NB4 (cell line): ENCODE results near the gene SLC35G1.

Experiments used
- DNase-seq: peaks from one replicate; pipeline ENCODE4 v3.0.0; 2010; ENCODE audit warnings: low read depth
- H3K4me3 ChIP-seq: one replicate; pipeline ENCODE4 v1.5.1; 2011; ENCODE audit warnings: mild to moderate bottlenecking, low read depth, low read length, moderate library complexity
- MAX ChIP-seq: IDR thresholded peaks from 2 replicates; pipeline ENCODE4 v1.6.1; 2011; ENCODE audit warnings: low read depth, low read length
- MYC ChIP-seq: IDR thresholded peaks from 2 replicates; pipeline ENCODE4 v1.6.1; 2011; ENCODE audit warnings: low read depth, low read length
- POLR2A ChIP-seq: IDR thresholded peaks from 2 replicates; pipeline ENCODE4 v1.6.1; 2011; ENCODE audit warnings: mild to moderate bottlenecking; ENCODE audit not compliant: insufficient read length; ENCODE audit errors: extremely low read depth
- TF ChIP-seq, protein P1 (sequence below): IDR thresholded peaks from one replicate; pipeline ENCODE4 v1.5.1; 2012; ENCODE audit warnings: low read depth, low read length

The SLC35G1 gene

GRCh38 chr10:93913706-93914105 lies 19.9 kb downstream of the SLC35G1 start:
- no peak for TF ChIP-seq POLR2A
- TF ChIP-seq MYC = no peak
- TF ChIP-seq, protein P1, sequence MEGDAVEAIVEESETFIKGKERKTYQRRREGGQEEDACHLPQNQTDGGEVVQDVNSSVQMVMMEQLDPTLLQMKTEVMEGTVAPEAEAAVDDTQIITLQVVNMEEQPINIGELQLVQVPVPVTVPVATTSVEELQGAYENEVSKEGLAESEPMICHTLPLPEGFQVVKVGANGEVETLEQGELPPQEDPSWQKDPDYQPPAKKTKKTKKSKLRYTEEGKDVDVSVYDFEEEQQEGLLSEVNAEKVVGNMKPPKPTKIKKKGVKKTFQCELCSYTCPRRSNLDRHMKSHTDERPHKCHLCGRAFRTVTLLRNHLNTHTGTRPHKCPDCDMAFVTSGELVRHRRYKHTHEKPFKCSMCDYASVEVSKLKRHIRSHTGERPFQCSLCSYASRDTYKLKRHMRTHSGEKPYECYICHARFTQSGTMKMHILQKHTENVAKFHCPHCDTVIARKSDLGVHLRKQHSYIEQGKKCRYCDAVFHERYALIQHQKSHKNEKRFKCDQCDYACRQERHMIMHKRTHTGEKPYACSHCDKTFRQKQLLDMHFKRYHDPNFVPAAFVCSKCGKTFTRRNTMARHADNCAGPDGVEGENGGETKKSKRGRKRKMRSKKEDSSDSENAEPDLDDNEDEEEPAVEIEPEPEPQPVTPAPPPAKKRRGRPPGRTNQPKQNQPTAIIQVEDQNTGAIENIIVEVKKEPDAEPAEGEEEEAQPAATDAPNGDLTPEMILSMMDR = no peak
- no peak for TF ChIP-seq MAX
- no peak overlapping the region for H3K4me3 ChIP-seq
- no peak for DNase-seq

- no peak overlapping the region for H3K4me3 ChIP-seq
- DNase-seq = no peak
Observed at GRCh38 chr10:93915598-93915997, 21.8 kb downstream of the SLC35G1 start.

DNA sequence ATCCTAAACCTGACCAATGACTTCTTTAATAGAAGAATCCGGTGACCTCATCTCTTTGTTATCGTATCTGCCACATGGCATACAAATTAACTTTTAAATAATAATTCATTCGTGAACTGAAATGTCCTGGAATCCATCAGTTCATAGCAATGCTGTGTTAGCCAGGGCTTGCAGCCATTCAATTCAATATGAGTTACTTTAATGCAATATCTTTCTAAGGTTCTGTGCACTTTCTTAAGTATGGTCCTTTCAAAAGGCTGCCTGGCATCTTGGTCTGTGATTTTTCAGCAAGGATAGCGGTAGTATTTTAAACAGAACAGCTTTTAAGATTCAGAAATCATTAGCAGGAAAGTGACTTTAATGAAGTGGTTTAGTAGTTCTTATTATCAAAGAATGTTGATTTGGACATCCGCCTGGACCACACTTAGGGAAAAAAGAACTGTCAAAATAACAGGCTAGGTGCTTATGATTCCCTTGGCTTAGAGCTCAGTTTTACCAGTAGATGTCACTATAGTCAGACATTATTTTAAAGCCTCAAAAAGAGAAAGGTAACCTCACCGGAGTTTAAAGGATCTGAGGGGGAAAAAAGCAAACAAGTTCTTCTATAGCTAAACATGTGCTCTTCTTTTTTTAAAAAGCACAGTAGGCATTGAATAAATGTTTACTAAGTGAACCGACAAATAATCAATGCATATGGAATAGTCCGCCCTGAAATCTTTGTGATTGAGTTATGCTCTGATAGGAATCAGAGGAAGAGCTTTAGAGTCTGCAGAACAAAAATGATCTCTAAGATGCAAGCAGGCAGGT lies 22.7 kb downstream of the SLC35G1 start:
- no peak overlapping the region for H3K4me3 ChIP-seq
- DNase-seq = peak; percentile 24
- TF ChIP-seq, protein P1 = peak; percentile 57
- TF ChIP-seq MAX = no peak

More at GRCh38 chr10:93915598-93915997, 21.8 kb downstream of the SLC35G1 start:
- TF ChIP-seq, protein P1 = no peak
- no peak for TF ChIP-seq MAX
- no peak for TF ChIP-seq POLR2A
- no peak for TF ChIP-seq MYC

DNA sequence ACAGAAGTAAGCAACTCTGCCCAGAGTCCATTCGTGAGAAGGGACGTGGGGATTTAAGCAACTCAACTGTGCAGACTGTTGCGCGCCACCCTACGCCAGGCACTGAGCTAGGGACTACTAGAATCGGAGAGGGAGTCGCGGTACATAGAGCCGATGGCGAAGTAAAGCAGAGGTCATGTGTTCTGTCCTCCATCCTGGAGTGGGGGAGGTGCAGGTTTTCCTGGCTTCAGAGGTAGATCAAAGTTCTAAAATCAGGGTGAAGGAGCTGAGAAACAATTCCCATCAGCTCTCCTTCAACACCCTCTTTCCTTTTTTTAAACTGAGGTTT lies 23.2 kb downstream of the SLC35G1 start:
- TF ChIP-seq POLR2A (no peak), MAX (no peak), MYC (no peak)
- TF ChIP-seq, protein P1 = no peak
- no peak overlapping the region for H3K4me3 ChIP-seq
- no peak for DNase-seq

DNA sequence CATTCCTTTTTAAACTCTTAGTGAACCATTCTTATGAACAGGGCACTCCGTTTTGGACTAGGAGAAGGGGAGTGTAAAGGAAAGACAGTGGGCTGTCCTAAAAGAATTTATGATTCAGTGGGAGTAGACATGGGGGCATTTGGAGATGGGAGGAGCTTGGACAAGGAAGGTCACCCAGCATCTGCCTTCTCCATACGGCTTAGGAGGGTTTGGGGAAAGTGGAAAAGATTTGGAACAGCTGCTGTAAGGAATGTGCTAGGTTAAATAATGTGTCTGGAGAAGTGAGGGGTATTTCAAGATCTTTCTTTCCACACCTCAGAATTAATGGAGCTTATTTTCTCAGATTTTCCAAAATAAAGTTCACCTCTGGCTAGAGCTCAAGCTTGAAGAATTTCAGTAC lies 24.0 kb downstream of the SLC35G1 start:
- no peak for DNase-seq
- no peak overlapping the region for H3K4me3 ChIP-seq
- no peak for TF ChIP-seq MAX
- TF ChIP-seq POLR2A = no peak
- TF ChIP-seq, protein P1 = no peak
- no peak for TF ChIP-seq MYC
